Erythroblast (primary cell): ENCODE data around the gene IL1RAPL2.

Experiments used
- GATA1 ChIP-seq: IDR thresholded peaks from 2 replicates; pipeline ENCODE4 v1.6.1; 2011; ENCODE audit warnings: low read depth, mild to moderate bottlenecking, control low read depth, low read length, moderate library complexity
- POLR2A ChIP-seq: IDR thresholded peaks from 2 replicates; pipeline ENCODE4 v1.6.1; 2011; ENCODE audit warnings: mild to moderate bottlenecking, low read length

DNA sequence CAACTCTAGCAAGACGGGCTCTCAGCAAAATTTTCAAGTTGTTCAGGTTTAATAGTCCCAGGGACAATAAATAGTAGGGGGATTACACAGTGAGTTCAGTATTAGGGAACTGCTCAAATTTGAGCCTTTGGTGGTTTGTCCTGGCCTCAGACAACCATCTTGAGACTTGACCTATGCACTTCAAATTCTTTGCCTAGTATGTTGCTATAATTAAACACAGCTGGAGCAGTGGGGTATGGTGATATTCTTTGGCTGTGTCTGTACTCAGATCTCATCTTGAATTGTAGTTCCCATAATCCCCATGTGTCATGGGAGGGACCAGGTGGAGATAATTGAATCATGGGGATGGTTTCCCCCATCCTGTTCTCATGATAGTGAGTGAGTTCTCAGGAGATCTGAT, 697.8 kb downstream of the IL1RAPL2 start:
- TF ChIP-seq POLR2A (no peak), GATA1 (no peak)
